SHP77 (cell line): ENCODE results near the gene ZRANB2.

ENCODE experiments used
- DNase-seq, 2 experiments: peaks; one replicate each; lab custom pipeline; 2025; lab: John Stamatoyannopoulos, UW

The ZRANB2 gene

GRCh38 chr1:71080739-71081696 lies at the start of gene ZRANB2:
Gene ZRANB2, minus strand, starts transcription at chr1:71081035. Its CDS starts 40 bp downstream, at chr1:71080995.
- DNase-seq, result peak; percentile 95 to 96

GRCh38 chr1:71128060-71128459 lies 47.2 kb upstream of the ZRANB2 start:
- DNase-seq, result no peak

GRCh38 chr1:71118086-71118485 lies 37.3 kb upstream of the ZRANB2 start:
- DNase-seq, result no peak

GRCh38 chr1:71116729-71117128 lies 35.9 kb upstream of the ZRANB2 start:
- no peak for DNase-seq

GRCh38 chr1:71106658-71107322 lies 26.0 kb upstream of the ZRANB2 start:
- no peak for DNase-seq

- DNase-seq, result no peak
These were observed 23.6 kb upstream of the ZRANB2 start for GRCh38 chr1:71104417-71104816.

GRCh38 chr1:71101839-71102376 lies 21.1 kb upstream of the ZRANB2 start:
- no peak for DNase-seq

GRCh38 chr1:71097428-71097827 lies 16.6 kb upstream of the ZRANB2 start:
- DNase-seq, result no peak

GRCh38 chr1:71094913-71095312 lies 14.1 kb upstream of the ZRANB2 start:
- no peak for DNase-seq

GRCh38 chr1:71093938-71094337 lies 13.1 kb upstream of the ZRANB2 start:
- DNase-seq, result peak in 1 of 2 experiments; percentile 3

- no peak for DNase-seq
These were observed 8.9 kb upstream of the ZRANB2 start for GRCh38 chr1:71089536-71090270.

GRCh38 chr1:71088645-71089287 lies 7.9 kb upstream of the ZRANB2 start:
- DNase-seq, result no peak

- no peak for DNase-seq
These were observed 6.9 kb upstream of the ZRANB2 start for GRCh38 chr1:71087713-71088112.

GRCh38 chr1:71087060-71087459 lies 6.2 kb upstream of the ZRANB2 start:
- no peak for DNase-seq

GRCh38 chr1:71086331-71086730 lies 5.5 kb upstream of the ZRANB2 start:
- DNase-seq, result no peak

- DNase-seq, result no peak
These were observed 2.4 kb upstream of the ZRANB2 start for GRCh38 chr1:71083271-71083670.

- DNase-seq, result peak in 1 of 2 experiments; percentile 16
These were observed 854 bp upstream of the ZRANB2 start for GRCh38 chr1:71081697-71082080.

- DNase-seq, result peak in 1 of 2 experiments; percentile 0
These were observed 551 bp downstream of the ZRANB2 start for GRCh38 chr1:71080230-71080738.

- DNase-seq, result no peak
These were observed 6.2 kb downstream of the ZRANB2 start for GRCh38 chr1:71074681-71075080.

GRCh38 chr1:71072273-71072672 lies 8.6 kb downstream of the ZRANB2 start:
- no peak for DNase-seq

- no peak for DNase-seq
These were observed 9.1 kb downstream of the ZRANB2 start for GRCh38 chr1:71071720-71072119.
